IMR-90 (cell line): ENCODE data around the gene PLAAT1. TPM values are rescaled to one million over a fixed set of nuclear protein-coding genes. Genes with fewer than 3 reads are reported as not detected.

Source experiments
- ATAC-seq: fragments of 200-7000 bp; cut with Tn5 transposase; 2 replicates; pipeline ENCODE4 v1.9.1; 2020; ENCODE audit warnings: low read depth, mild to moderate bottlenecking, moderate library complexity
- BruUV-seq: library from RNA; stranded (reverse); fragments of 400-500 nt; replicated peaks from 2 replicates; lab custom pipeline; 2021; lab: Mats Ljungman, UMichigan
- CTCF ChIA-PET: fragments of 300-600 bp; formaldehyde crosslinking; extraction: SDS; loops from one replicate; lab custom pipeline; 2021; ENCODE audit warnings: antibody characterized with exemption; lab: Yijun Ruan, JAX
- POLR2A ChIA-PET: fragments of 300-600 bp; sonication (Branson Sonifier 250); formaldehyde crosslinking; loops from one replicate; lab custom pipeline; 2022; ENCODE audit warnings: antibody characterized with exemption; ENCODE audit not compliant: unreplicated experiment; lab: Charles Lee
- DNase-seq: peaks from one replicate; pipeline ENCODE4 v3.0.0; 2013
- H2AFZ ChIP-seq: replicated peaks from 2 replicates; pipeline ENCODE3; 2013; ENCODE audit warnings: low read length, mild to moderate bottlenecking; ENCODE audit not compliant: poor library complexity
- H2AK5ac ChIP-seq: 2 replicates; pipeline ENCODE4 v1.6.1; 2013; ENCODE audit warnings: low read depth, low read length, inconsistent platforms
- H2AK9ac ChIP-seq: replicated peaks from 2 replicates; pipeline ENCODE3; 2013; ENCODE audit warnings: mild to moderate bottlenecking, low read depth, low read length, moderate library complexity; ENCODE audit not compliant: poor library complexity
- H2BK120ac ChIP-seq: 2 replicates; pipeline ENCODE4 v1.6.1; 2013; ENCODE audit warnings: low read depth, low read length, inconsistent platforms
- H2BK15ac ChIP-seq: 3 replicates; pipeline ENCODE4 v1.6.1; 2013; ENCODE audit warnings: low read depth, low read length, inconsistent platforms
- H2BK20ac ChIP-seq: 2 replicates; pipeline ENCODE4 v1.6.1; 2013; ENCODE audit warnings: low read depth, mild to moderate bottlenecking, inconsistent platforms, low read length, moderate library complexity
- H2BK5ac ChIP-seq: 2 replicates; pipeline ENCODE4 v1.6.1; 2013; ENCODE audit warnings: mild to moderate bottlenecking, low read depth, low read length, inconsistent platforms; ENCODE audit not compliant: poor library complexity, severe bottlenecking
- H3K14ac ChIP-seq: replicated peaks from 2 replicates; pipeline ENCODE4 v1.6.1; 2013; ENCODE audit warnings: low read depth, low read length, inconsistent platforms
- H3K18ac ChIP-seq: 2 replicates; pipeline ENCODE4 v1.6.1; 2013; ENCODE audit warnings: low read depth, low read length, control low read depth
- H3K23ac ChIP-seq: 2 replicates; pipeline ENCODE4 v1.6.1; 2013; ENCODE audit warnings: low read depth, low read length, inconsistent platforms
- H3K27ac ChIP-seq: 2 replicates; pipeline ENCODE4 v1.5.1; 2013; ENCODE audit warnings: mild to moderate bottlenecking, control low read depth, low read length; ENCODE audit not compliant: insufficient read depth
- H3K27me3 ChIP-seq: 2 replicates; pipeline ENCODE4 v1.6.1; 2013; ENCODE audit warnings: low read length; ENCODE audit not compliant: control insufficient read depth, insufficient read depth
- H3K36me3 ChIP-seq: 2 replicates; pipeline ENCODE4 v1.6.1; 2013; ENCODE audit warnings: low read length, mixed read lengths; ENCODE audit not compliant: control insufficient read depth, insufficient read depth
- H3K4ac ChIP-seq: 2 replicates; pipeline ENCODE4 v1.6.1; 2013; ENCODE audit warnings: low read depth, low read length, inconsistent platforms
- H3K4me1 ChIP-seq: 2 replicates; pipeline ENCODE4 v1.6.1; 2013; ENCODE audit warnings: low read length, mixed read lengths; ENCODE audit not compliant: control insufficient read depth, insufficient read depth
- H3K4me2 ChIP-seq: 2 replicates; pipeline ENCODE4 v1.6.1; 2013; ENCODE audit warnings: low read depth, mild to moderate bottlenecking, control low read depth, low read length, moderate library complexity
- H3K4me3 ChIP-seq: 2 replicates; pipeline ENCODE4 v1.5.1; 2013; ENCODE audit warnings: low read depth, mild to moderate bottlenecking, control low read depth, low read length, moderate library complexity; ENCODE audit not compliant: insufficient read depth
- H3K56ac ChIP-seq: 2 replicates; pipeline ENCODE4 v1.6.1; 2013; ENCODE audit warnings: low read length, inconsistent platforms; ENCODE audit not compliant: insufficient read depth; ENCODE audit errors: extremely low read depth
- H3K79me1 ChIP-seq, 2 experiments: 2 replicates each; pipeline ENCODE4 v1.6.1; 2013; ENCODE audit warnings: low read length in 2 of 2, inconsistent platforms in 1 of 2, low read depth in 1 of 2
- H3K9ac ChIP-seq: 2 replicates; pipeline ENCODE4 v1.6.1; 2013; ENCODE audit warnings: low read depth, low read length, control low read depth
- H3K9me1 ChIP-seq: 2 replicates; pipeline ENCODE4 v1.6.1; 2013; ENCODE audit warnings: low read length, inconsistent platforms; ENCODE audit not compliant: insufficient read depth
- H3K9me3 ChIP-seq: 2 replicates; pipeline ENCODE4 v1.6.1; 2013; ENCODE audit warnings: low read length; ENCODE audit not compliant: control insufficient read depth, insufficient read depth
- H4K20me1 ChIP-seq: 2 replicates; pipeline ENCODE4 v1.6.1; 2013; ENCODE audit warnings: low read length, inconsistent platforms; ENCODE audit not compliant: insufficient read depth
- H4K5ac ChIP-seq: 2 replicates; pipeline ENCODE4 v1.6.1; 2013; ENCODE audit warnings: mild to moderate bottlenecking, low read depth, low read length, control low read depth
- H4K8ac ChIP-seq, 2 experiments: 2 replicates each; pipeline ENCODE4 v1.6.1; 2013; ENCODE audit warnings: low read depth in 2 of 2, low read length in 2 of 2, control low read depth in 1 of 2, inconsistent platforms in 1 of 2
- H4K91ac ChIP-seq: 2 replicates; pipeline ENCODE4 v1.6.1; 2013; ENCODE audit warnings: low read depth, low read length, inconsistent platforms; ENCODE audit not compliant: insufficient read depth
- CEBPB ChIP-seq: IDR thresholded peaks from 2 replicates; pipeline ENCODE4 v1.6.1; 2012; ENCODE audit warnings: low read depth, low read length, improper control_type of control experiment
- CHD1 ChIP-seq: IDR thresholded peaks from 2 replicates; pipeline ENCODE4 v1.6.1; 2012; ENCODE audit warnings: low read depth, low read length, improper control_type of control experiment
- ELK1 ChIP-seq: fragments of 150-350 bp; IDR thresholded peaks from 2 replicates; pipeline ENCODE4 v1.6.1; 2016; ENCODE audit warnings: low read depth, mild to moderate bottlenecking, low read length, moderate library complexity, borderline replicate concordance
- MAZ ChIP-seq: IDR thresholded peaks from 2 replicates; pipeline ENCODE4 v1.6.1; 2012; ENCODE audit warnings: low read depth, mild to moderate bottlenecking, low read length, improper control_type of control experiment, moderate library complexity, borderline replicate concordance
- MXI1 ChIP-seq: IDR thresholded peaks from 2 replicates; pipeline ENCODE4 v1.6.1; 2012; ENCODE audit warnings: low read depth, mild to moderate bottlenecking, low read length, moderate library complexity, borderline replicate concordance
- POLR2A ChIP-seq: IDR thresholded peaks from 2 replicates; pipeline ENCODE4 v1.6.1; 2012; ENCODE audit warnings: mild to moderate bottlenecking, low read depth, low read length
- RAD21 ChIP-seq: IDR thresholded peaks from 2 replicates; pipeline ENCODE4 v1.6.1; 2012; ENCODE audit warnings: low read length, improper control_type of control experiment
- RCOR1 ChIP-seq: IDR thresholded peaks from 2 replicates; pipeline ENCODE4 v1.6.1; 2012; ENCODE audit warnings: mild to moderate bottlenecking, low read length, improper control_type of control experiment; ENCODE audit not compliant: insufficient replicate concordance
- RFX5 ChIP-seq: IDR thresholded peaks from 2 replicates; pipeline ENCODE4 v1.8.0; 2012; ENCODE audit warnings: low read depth, mild to moderate bottlenecking, low read length, moderate library complexity
- SMC3 ChIP-seq: fragments of 150-350 bp; IDR thresholded peaks from 2 replicates; pipeline ENCODE4 v1.6.1; 2016; ENCODE audit warnings: low read depth, mild to moderate bottlenecking, antibody characterized with exemption, low read length, moderate library complexity
- USF2 ChIP-seq: fragments of 150-350 bp; IDR thresholded peaks from 2 replicates; pipeline ENCODE4 v1.6.1; 2017; ENCODE audit warnings: mild to moderate bottlenecking, antibody characterized with exemption, low read length, low read depth
- WGBS, 2 experiments: methylation state at CpG; one replicate each; pipeline versions ENCODE4 v1.1.5 to v1.1.7; 2013; ENCODE audit warnings: missing lambda C conversion rate in 2 of 2; ENCODE audit not compliant: insufficient read length in 1 of 2; ENCODE audit errors: extremely low coverage in 2 of 2; 5-methylcytosine and 5-hydroxymethylcytosine counted together
- dilution Hi-C: fragments of 300-500 bp; cut with HindIII; formaldehyde crosslinking; loops from one replicate; pipeline ENCODE4 v1.14.3; 2018; ENCODE audit warnings: low sequenced_read_pairs; ENCODE audit not compliant: unreplicated experiment
- in situ Hi-C: fragments of 300-500 bp; cut with MboI; formaldehyde crosslinking; loops from 3 replicates; pipeline ENCODE4 v1.14.3; 2019; ENCODE audit warnings: low sequenced_read_pairs, inconsistent platforms, mixed read lengths
- intact Hi-C: fragments of 100-400 bp; cut with micrococcal nuclease; formaldehyde crosslinking; loops from 2 replicates; pipeline ENCODE4 v1.10.0; 2022
- polyA plus RNA-seq, 3 experiments: library from polyadenylated mRNA; depleted of rRNA; stranded (reverse); fragments of >200 nt; gene quantifications; 2 replicates each; pipeline ENCODE4 v1.2.3, GENCODE V29; 2012; ENCODE audit warnings: low replicate concordance in 1 of 3
- total RNA-seq: library from RNA; depleted of rRNA; stranded (reverse); fragments of >200 nt; gene quantifications from 2 replicates; pipeline ENCODE4 v1.2.3, GENCODE V29; 2012

Gene PLAAT1
- total and polyA plus RNA-seq, 2 of the 4 experiments (the other 2 are of a cell fraction), result 0.54 to 0.68 TPM

- Histone ChIP-seq H2BK5ac (no peak overlapping the region), H2AFZ (no peak overlapping the region), H3K9me1 (no peaks in the 10 kb centered on the region), H2AK5ac (no peak overlapping the region), H3K14ac (no peak overlapping the region), H3K9ac (no peak overlapping the region), H4K8ac (no peak overlapping the region), H2AK9ac (no peak overlapping the region), H4K91ac (no peak overlapping the region), H3K4me3 (no peak overlapping the region), H3K9me3 (no peaks in the 10 kb centered on the region), H3K27ac (no peak overlapping the region), H2BK120ac (no peak overlapping the region), H3K4ac (no peak overlapping the region), H4K20me1 (no peaks in the 10 kb centered on the region), H4K5ac (no peak overlapping the region), H3K79me1 (no peaks in the 10 kb centered on the region), H3K23ac (no peak overlapping the region), H3K36me3 (no peaks in the 10 kb centered on the region), H2BK15ac (no peak overlapping the region), H2BK20ac (no peak overlapping the region), H3K56ac (no peak overlapping the region), H3K27me3 (no peaks in the 10 kb centered on the region), H3K18ac (no peak overlapping the region), H3K4me2 (no peak overlapping the region), H3K4me1 (no peaks in the 10 kb centered on the region)
- TF ChIP-seq MXI1 (no peak), POLR2A (no peak), SMC3 (no peak), CEBPB (no peak), ELK1 (no peak), USF2 (no peak), RFX5 (no peak), RCOR1 (no peak), CHD1 (no peak), RAD21 (no peak), MAZ (no peak)
- DNase-seq, result no peak
- ChIA-PET POLR2A (no interaction called here), CTCF (no interaction called here)
- WGBS, 2 experiments, result 100% methylated on average over 1 of the region's 1 CpG; no CpG with 5 or more reads in 1 of the 2 experiments
- BruUV-seq, result no TSS peak
- intact Hi-C loops (no loop called here), in situ Hi-C loops (no loop called here), dilution Hi-C loops (no loop called here)
- no peak for ATAC-seq
Observed at GRCh38 chr3:193301433-193301832, 60.4 kb downstream of the PLAAT1 start.
